ENCODE results near the gene FAM81A. TPM values are rescaled to one million over a fixed set of nuclear protein-coding genes. Genes with fewer than 3 reads are reported as not detected.

The FAM81A gene
- total RNA-seq, 4 donors from 2014 or later, result 0.15 to 1.3 (median 0.68) TPM

- no peaks in the 10 kb centered on the region for H3K36me3 ChIP-seq
- 62 to 72% methylated on average over 9 to 15 of the region's 15 CpGs for WGBS, 2 donors (ENCODE audit: low coverage in 1 of 2)
- no peak for TF ChIP-seq POLR2AphosphoS5 (IDR thresholded peaks at IDR 0.05)
- TF ChIP-seq POLR2A (IDR thresholded peaks at IDR 0.05), result no peak
- no peak for TF ChIP-seq CTCF (IDR thresholded peaks at IDR 0.05)
- no peak for TF ChIP-seq EP300 (IDR thresholded peaks at IDR 0.05)
- ATAC-seq, result no peak
- no peak overlapping the region for H3K27ac ChIP-seq
- H3K9me3 ChIP-seq, result no peaks in the 10 kb centered on the region
- no peak overlapping the region for H3K4me3 ChIP-seq
- H3K4me1 ChIP-seq, result no peaks in the 10 kb centered on the region
- H3K27me3 ChIP-seq, result peaks cover 4% of the 10 kb centered on the region
These were observed 36.0 kb upstream of the FAM81A start for GRCh38 chr15:59401824-59402569.

GRCh38 chr15:59405079-59405478 lies 32.9 kb upstream of the FAM81A start:
- Histone ChIP-seq H3K4me3 (no peak overlapping the region), H3K27me3 (peaks cover 4% of the 10 kb centered on the region), H3K27ac (no peak overlapping the region), H3K9me3 (no peaks in the 10 kb centered on the region), H3K4me1 (no peaks in the 10 kb centered on the region), H3K36me3 (no peaks in the 10 kb centered on the region)
- ATAC-seq, result no peak
- no peak for TF ChIP-seq EP300 (IDR thresholded peaks at IDR 0.05)
- no peak for TF ChIP-seq CTCF (IDR thresholded peaks at IDR 0.05)
- TF ChIP-seq POLR2AphosphoS5 (IDR thresholded peaks at IDR 0.05), result no peak
- TF ChIP-seq POLR2A (IDR thresholded peaks at IDR 0.05), result no peak
- WGBS, 2 donors (ENCODE audit: low coverage in 1 of 2), result 71 to 75% methylated on average over 4 to 7 of the region's 7 CpGs

- H3K4me1 ChIP-seq, result no peaks in the 10 kb centered on the region
- no peaks in the 10 kb centered on the region for H3K9me3 ChIP-seq
- ATAC-seq, result no peak
- WGBS, 2 donors (ENCODE audit: low coverage in 1 of 2), result 50 to 53% methylated on average over 3 of the region's 3 CpGs
- H3K36me3 ChIP-seq, result no peaks in the 10 kb centered on the region
- no peak for TF ChIP-seq POLR2AphosphoS5 (IDR thresholded peaks at IDR 0.05)
- no peak for TF ChIP-seq POLR2A (IDR thresholded peaks at IDR 0.05)
- no peak for TF ChIP-seq CTCF (IDR thresholded peaks at IDR 0.05)
- no peak for TF ChIP-seq EP300 (IDR thresholded peaks at IDR 0.05)
- no peak overlapping the region for H3K4me3 ChIP-seq
- peaks cover 4% of the 10 kb centered on the region for H3K27me3 ChIP-seq
- H3K27ac ChIP-seq, result no peak overlapping the region
These were observed 31.5 kb upstream of the FAM81A start for GRCh38 chr15:59406446-59406845.

GRCh38 chr15:59407946-59408345 lies 30.0 kb upstream of the FAM81A start:
- no peak for TF ChIP-seq EP300 (IDR thresholded peaks at IDR 0.05)
- TF ChIP-seq CTCF (IDR thresholded peaks at IDR 0.05), result no peak
- TF ChIP-seq POLR2A (IDR thresholded peaks at IDR 0.05), result no peak
- no peak for TF ChIP-seq POLR2AphosphoS5 (IDR thresholded peaks at IDR 0.05)
- Histone ChIP-seq H3K27ac (no peak overlapping the region), H3K9me3 (no peaks in the 10 kb centered on the region), H3K36me3 (no peaks in the 10 kb centered on the region), H3K27me3 (peaks cover 4% of the 10 kb centered on the region), H3K4me3 (no peak overlapping the region), H3K4me1 (no peaks in the 10 kb centered on the region)
- ATAC-seq, result no peak
- WGBS, 2 donors (ENCODE audit: low coverage in 1 of 2), result 74 to 100% methylated on average over 1 to 5 of the region's 5 CpGs

GRCh38 chr15:59410391-59410896 lies 27.5 kb upstream of the FAM81A start:
- TF ChIP-seq POLR2A (IDR thresholded peaks at IDR 0.05) (no peak), EP300 (IDR thresholded peaks at IDR 0.05) (no peak), CTCF (IDR thresholded peaks at IDR 0.05) (no peak), POLR2AphosphoS5 (IDR thresholded peaks at IDR 0.05) (no peak)
- WGBS, 2 donors (ENCODE audit: low coverage in 1 of 2), result 36 to 46% methylated on average over 2 of the region's 2 CpGs
- Histone ChIP-seq H3K9me3 (no peaks in the 10 kb centered on the region), H3K36me3 (no peaks in the 10 kb centered on the region), H3K27ac (no peak overlapping the region), H3K4me1 (no peaks in the 10 kb centered on the region), H3K27me3 (no peaks in the 10 kb centered on the region), H3K4me3 (no peak overlapping the region)
- no peak for ATAC-seq

All from gastroesophageal sphincter (tissue), 4 donors.